ENCODE data around the gene SASH1. TPM values are rescaled to one million over a fixed set of nuclear protein-coding genes. Genes with fewer than 3 reads are reported as not detected.

The SASH1 gene
- total RNA-seq, 1 donor from 2014 or later, result 10.2 TPM

DNA sequence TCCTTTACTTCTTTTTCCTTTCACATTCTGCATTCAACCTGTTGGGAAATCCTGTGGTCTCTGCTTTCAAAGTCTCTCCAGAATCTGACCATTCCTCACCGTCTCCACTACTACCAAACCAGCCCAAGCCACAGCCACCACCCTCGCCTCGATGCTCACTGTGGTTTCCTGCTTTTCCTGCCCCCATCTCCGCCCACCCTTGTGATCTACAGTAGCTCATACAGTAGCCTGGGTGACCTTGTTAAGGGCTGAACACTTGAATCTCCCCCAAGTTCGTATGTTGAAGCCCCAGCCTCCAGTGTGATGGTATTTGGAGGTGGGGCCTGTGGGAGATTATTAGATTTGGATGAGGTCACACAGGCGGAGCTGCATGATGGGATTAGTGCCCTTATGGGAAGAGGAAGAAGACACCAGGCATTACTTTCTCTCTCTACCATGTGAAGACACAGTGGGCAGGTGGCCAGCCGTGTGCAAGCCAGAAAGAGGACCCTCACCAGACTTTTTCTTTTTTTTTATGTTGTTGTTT is 215.2 kb downstream of the SASH1 start:
- H3K27ac Mint-ChIP-seq, result no peak overlapping the region

DNA sequence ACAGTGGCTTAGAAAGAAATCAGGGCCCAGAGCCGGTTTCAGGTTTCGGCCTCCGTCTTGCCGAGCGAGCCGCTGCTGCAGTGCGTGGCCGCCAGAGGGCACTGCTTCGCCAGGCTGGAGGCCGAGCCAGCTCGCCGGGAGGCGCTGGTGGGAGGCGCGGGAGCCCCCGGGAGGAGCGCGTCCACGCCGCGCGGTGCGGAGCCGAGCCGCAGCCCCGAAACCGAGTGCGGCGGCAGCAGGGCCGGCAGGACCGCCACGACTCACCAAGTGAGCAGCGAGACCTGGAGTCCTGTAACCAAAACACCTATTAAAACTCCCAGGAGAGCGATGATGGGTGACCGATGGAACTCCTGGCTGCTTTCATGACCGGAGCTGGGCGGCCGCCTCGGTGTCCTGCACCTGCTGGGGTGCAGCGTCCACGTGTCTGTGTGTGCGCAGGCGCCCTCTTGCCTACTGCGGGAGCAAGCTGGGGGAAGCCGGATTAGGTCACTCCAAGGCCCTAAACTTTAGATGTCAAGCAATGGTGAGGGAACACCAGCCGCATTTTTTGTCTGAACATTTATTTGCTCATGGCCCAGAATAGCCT is 217.3 kb downstream of the SASH1 start:
- Mint-ChIP-seq H3K36me3 (no peaks in the 10 kb centered on the region), H3K4me3 (peak overlapping the region; percentile 69), H3K9me3 (peaks cover 11% of the 10 kb centered on the region), H3K27ac (no peak overlapping the region), H3K27me3 (ENCODE audit: insufficient read depth, low read depth) (peaks cover 14% of the 10 kb centered on the region), H3K4me1 (peaks cover 5% of the 10 kb centered on the region)
- DNase-seq (ENCODE audit: low spot score), result peak; percentile 88
- no peaks in the 10 kb centered on the region for H3K9me3 ChIP-seq (ENCODE audit: low read depth)
- no peaks in the 10 kb centered on the region for H3F3A ChIP-seq (ENCODE audit: low read depth)
- peak overlapping the region; percentile 77 for H3K4me2 ChIP-seq
- H3K27ac ChIP-seq, result no peak overlapping the region
- H3K4me3 ChIP-seq, result peak overlapping the region; percentile 49
- no peaks in the 10 kb centered on the region for H3K36me3 ChIP-seq
- H3K79me2 ChIP-seq (ENCODE audit: low read depth), result no peaks in the 10 kb centered on the region
- TF ChIP-seq EZH2phosphoT487 (IDR thresholded peaks at IDR 0.05) (no peak), EZH2 (IDR thresholded peaks at IDR 0.05) (no peak), CTCF (IDR thresholded peaks at IDR 0.05) (peak; percentile 98)
- peak overlapping the region; percentile 89 for H2AFZ ChIP-seq (replicated peaks)
- peaks cover 9% of the 10 kb centered on the region for H3K27me3 ChIP-seq
- H4K20me1 ChIP-seq (ENCODE audit: low read depth), result no peaks in the 10 kb centered on the region
- H3K4me1 ChIP-seq, result peaks cover 4% of the 10 kb centered on the region
- H3K9ac ChIP-seq, result no peak overlapping the region

More for the DNA sequence above, 215.2 kb downstream of the SASH1 start:
- peak overlapping the region; percentile 31 for H3K4me3 Mint-ChIP-seq
- H3K36me3 Mint-ChIP-seq, result peaks cover 10% of the 10 kb centered on the region
- TF ChIP-seq EZH2phosphoT487 (IDR thresholded peaks at IDR 0.05), result no peak
- TF ChIP-seq EZH2 (IDR thresholded peaks at IDR 0.05), result no peak
- no peak for TF ChIP-seq CTCF (IDR thresholded peaks at IDR 0.05)
- DNase-seq (ENCODE audit: low spot score), result no peak
- Histone ChIP-seq H3K79me2 (ENCODE audit: low read depth) (no peaks in the 10 kb centered on the region), H3K36me3 (no peaks in the 10 kb centered on the region), H3K27me3 (peaks cover 9% of the 10 kb centered on the region), H3K9ac (no peak overlapping the region), H3K4me3 (no peak overlapping the region), H3F3A (ENCODE audit: low read depth) (no peaks in the 10 kb centered on the region), H4K20me1 (ENCODE audit: low read depth) (no peaks in the 10 kb centered on the region), H3K4me1 (peaks cover 4% of the 10 kb centered on the region), H3K9me3 (ENCODE audit: low read depth) (no peaks in the 10 kb centered on the region), H2AFZ (replicated peaks) (no peak overlapping the region), H3K4me2 (no peak overlapping the region), H3K27ac (no peak overlapping the region)
- peaks cover 17% of the 10 kb centered on the region for H3K9me3 Mint-ChIP-seq
- peaks cover 5% of the 10 kb centered on the region for H3K4me1 Mint-ChIP-seq
- H3K27me3 Mint-ChIP-seq (ENCODE audit: insufficient read depth, low read depth), result peaks cover 16% of the 10 kb centered on the region

- peaks cover 4% of the 10 kb centered on the region for H3K9me3 Mint-ChIP-seq
- Histone ChIP-seq H3K79me2 (ENCODE audit: low read depth) (no peaks in the 10 kb centered on the region), H3K9me3 (ENCODE audit: low read depth) (no peaks in the 10 kb centered on the region), H3K4me3 (no peak overlapping the region), H3K27ac (no peak overlapping the region), H4K20me1 (ENCODE audit: low read depth) (no peaks in the 10 kb centered on the region), H3K4me2 (no peak overlapping the region), H2AFZ (replicated peaks) (no peak overlapping the region), H3K4me1 (peaks cover 4% of the 10 kb centered on the region), H3K9ac (no peak overlapping the region), H3F3A (ENCODE audit: low read depth) (no peaks in the 10 kb centered on the region), H3K36me3 (no peaks in the 10 kb centered on the region), H3K27me3 (peaks cover 9% of the 10 kb centered on the region)
- no peak overlapping the region for H3K4me3 Mint-ChIP-seq
- H3K36me3 Mint-ChIP-seq, result no peaks in the 10 kb centered on the region
- H3K4me1 Mint-ChIP-seq, result peaks cover 5% of the 10 kb centered on the region
- no peak overlapping the region for H3K27ac Mint-ChIP-seq
- no peak for DNase-seq (ENCODE audit: low spot score)
- TF ChIP-seq EZH2 (IDR thresholded peaks at IDR 0.05) (no peak), EZH2phosphoT487 (IDR thresholded peaks at IDR 0.05) (no peak), CTCF (IDR thresholded peaks at IDR 0.05) (no peak)
- H3K27me3 Mint-ChIP-seq (ENCODE audit: insufficient read depth, low read depth), result peaks cover 12% of the 10 kb centered on the region
Observed at GRCh38 chr6:148561629-148562028, 219.0 kb downstream of the SASH1 start.
